HG03159 (cell line): ENCODE measurements around the gene MED12L.

Experiments used
- ATAC-seq: cut with Tn5 transposase; IDR thresholded peaks from one replicate; pipeline ENCODE4 v1.9.1; 2021; ENCODE audit warnings: mild to moderate bottlenecking, moderate library complexity; ENCODE audit not compliant: unreplicated experiment

Gene MED12L

DNA sequence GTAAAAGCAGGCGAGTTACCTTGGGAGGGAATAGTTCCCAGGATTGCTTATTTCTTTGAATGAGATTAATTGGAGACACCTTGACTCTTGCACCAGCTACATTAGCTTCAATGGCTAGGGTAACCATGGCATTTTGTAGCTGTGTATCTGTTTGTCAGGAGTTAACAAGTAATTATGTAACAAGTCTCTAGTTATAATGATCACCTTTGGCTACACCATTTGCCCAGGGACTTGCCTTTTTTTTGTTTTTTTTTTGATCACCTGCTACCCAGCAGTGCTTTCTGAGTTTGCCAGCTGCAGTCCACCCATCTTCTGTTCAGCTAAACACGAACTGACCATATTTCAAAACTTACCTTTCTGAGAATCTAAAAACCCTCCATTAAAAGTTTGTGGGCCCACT is 2.2 kb downstream of the MED12L start:
- no peak for ATAC-seq

DNA sequence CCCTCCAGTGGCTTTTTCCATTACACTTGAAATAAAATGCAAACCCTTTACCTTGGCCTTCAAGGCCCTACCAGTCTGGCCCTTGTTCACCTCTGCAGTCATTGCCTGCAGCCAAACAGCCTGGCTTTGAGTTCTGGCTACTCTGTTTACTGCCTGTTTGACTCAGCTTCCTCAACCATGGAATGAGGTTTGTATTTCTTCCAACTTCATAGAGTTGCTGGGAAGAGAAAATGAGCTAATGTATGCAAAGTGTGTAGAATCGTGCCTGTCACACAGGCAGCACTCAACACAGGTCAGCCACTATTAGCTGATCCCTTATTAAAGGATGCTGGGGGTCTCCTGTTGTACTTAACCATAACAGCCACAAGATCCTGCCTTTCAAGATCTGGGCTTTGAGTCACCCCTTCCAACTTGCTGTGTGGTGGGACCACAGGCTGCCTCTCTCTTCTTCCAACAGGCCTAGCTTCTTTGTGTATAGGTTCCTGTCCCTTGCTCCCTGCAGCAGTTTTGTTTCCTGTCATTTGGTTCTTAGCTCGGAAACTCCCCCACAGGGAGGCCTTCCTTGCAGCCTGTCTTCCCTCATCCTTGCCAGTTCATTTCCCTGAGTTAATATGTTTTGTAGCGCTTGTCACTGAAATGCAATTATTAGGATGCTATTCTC is 6.4 kb downstream of the MED12L start:
- ATAC-seq, result no peak

DNA sequence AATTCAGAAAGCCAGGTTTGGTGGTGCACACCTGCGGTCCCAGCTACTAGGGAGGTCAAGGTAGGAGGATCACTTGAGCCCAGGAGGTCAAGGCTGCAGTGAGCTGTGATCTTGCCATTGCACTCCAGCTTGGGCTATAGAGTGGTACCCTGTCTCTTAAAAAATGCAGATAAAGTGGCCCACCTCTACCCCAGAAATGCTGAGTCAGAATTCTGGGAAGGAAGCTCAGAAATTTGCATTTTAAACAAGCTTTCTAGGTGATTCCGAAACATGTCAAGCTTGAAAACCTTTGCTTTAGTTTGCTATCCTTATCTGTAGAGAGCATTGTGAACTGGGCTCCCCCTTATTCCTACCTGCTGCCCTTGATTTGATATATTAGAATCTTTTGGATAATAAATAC is 7.7 kb downstream of the MED12L start:
- ATAC-seq, result no peak

DNA sequence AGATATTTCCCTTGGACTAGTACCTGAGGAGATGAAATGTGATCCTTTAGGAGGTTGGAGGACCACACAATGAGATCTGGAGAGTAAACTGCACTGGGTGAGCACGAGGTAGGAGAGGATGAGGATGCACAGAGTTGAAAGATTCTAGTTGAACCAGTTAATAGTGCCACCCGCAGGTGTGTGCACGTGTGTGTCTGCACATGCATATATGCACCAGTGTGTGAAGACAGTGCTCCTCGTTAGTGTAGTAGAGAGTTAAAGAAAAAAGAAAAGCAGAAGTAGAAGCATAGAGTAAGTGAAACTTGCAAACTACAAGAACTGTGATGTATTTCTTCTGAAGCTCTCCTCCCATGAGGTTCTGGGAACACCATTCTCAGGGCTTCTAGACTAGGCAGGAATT is 8.4 kb downstream of the MED12L start:
- no peak for ATAC-seq

- ATAC-seq, result no peak
Observed at GRCh38 chr3:151096716-151097115, 11.3 kb downstream of the MED12L start.

GRCh38 chr3:151100076-151100475 is 14.6 kb downstream of the MED12L start:
- no peak for ATAC-seq

GRCh38 chr3:151101270-151101969 is 16.0 kb downstream of the MED12L start:
- ATAC-seq, result no peak

- ATAC-seq, result no peak
Observed at GRCh38 chr3:151106311-151106710, 20.8 kb downstream of the MED12L start.

DNA sequence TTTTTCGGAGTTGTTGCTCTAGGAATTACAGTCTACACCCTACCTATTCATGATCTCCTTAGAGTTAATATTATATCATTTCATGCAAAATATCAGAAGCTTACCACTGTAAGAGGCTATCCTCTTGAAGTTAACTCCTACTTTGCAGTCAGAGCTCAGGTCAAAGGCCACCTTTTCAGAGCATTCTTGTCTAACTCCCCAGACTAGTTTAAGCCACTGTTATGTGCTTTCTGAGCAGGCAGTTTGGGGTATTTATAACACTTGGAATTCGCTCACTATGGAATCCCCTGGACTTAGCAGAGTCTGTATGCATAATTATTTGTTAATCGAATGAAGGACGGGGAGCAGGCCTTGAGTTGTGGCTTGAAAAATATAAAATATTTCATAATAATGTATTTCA is 21.7 kb downstream of the MED12L start:
- ATAC-seq, result no peak

DNA sequence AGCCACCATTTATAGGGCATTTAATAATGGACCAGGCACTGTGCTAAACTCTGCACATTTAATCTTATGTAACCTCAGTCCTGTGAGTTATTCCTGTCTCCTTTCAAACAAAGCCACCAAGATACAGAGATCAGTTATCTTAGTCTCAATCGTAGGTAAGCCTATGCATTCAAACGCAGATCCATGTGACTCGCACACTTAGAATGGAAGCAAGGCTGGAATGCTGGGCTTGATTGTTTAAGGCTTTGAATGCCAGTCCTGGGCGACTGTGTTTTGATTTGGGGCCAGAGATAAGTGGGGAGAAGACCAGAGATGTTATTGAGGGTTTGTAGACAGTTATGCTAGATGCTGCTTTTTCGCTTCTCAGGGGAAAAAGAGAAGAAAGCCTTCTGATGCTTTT is 22.2 kb downstream of the MED12L start:
- no peak for ATAC-seq

GRCh38 chr3:151109286-151109800 is 23.9 kb downstream of the MED12L start:
- ATAC-seq, result no peak

DNA sequence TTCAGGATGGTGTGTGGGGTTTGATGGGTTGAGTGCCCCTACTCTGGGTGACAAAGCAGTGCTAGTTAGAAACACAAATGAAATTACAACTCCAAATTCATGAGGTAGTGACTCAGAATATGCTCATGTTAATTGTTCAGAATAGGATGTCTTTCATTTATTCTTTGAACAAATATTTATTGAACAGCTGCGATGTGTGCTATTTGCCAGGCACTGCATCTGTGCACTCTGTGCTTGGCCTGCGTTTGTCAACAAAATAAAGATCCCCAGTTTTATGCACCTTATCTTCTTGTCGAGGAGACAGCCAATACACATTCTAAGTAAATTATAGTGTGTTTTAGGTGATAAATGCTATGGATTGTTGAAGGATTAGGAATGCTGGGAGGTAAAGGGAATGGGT is 27.3 kb downstream of the MED12L start:
- ATAC-seq, result no peak

DNA sequence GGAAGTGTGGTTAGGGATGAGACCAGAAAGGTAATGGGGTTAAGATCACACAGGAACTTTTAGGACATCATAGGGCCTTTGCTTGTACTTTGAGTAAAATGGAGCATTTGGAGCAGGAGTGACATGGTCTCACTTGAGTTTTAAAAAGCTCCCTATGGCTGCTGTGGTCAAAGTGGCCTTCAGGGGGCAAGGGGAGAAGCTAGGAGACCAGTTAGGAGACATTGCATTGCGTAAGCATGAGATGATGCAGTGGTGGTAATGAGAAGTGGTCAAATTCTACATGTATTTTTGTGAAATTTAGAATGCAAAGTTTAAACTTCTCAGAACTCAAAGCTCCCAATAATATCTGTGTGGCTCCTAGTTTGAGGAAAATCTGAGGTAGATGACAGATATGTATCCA is 27.9 kb downstream of the MED12L start:
- no peak for ATAC-seq

DNA sequence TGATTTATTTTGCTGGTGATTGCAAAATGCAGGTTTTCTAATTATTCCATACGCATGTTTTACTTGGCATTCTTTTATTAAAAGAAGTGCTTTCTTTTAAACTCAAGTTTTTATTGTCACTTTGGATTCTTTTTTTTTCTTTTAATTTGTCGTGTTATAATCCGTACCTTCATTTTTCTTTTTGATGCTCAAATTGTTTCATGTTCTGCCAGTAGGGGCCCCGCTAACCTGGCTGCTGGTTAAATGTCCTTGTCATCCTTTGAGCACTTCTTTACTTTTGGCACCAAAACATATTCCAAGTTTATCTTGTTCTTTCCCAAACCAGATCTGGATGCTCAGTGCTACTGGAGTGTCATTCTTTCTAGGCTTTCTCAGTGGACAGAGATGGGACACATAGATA is 31.6 kb downstream of the MED12L start:
- no peak for ATAC-seq

GRCh38 chr3:151119188-151119587 is 33.7 kb downstream of the MED12L start:
- no peak for ATAC-seq

GRCh38 chr3:151120409-151120808 is 34.9 kb downstream of the MED12L start:
- no peak for ATAC-seq

- no peak for ATAC-seq
Observed at GRCh38 chr3:151121016-151121415, 35.6 kb downstream of the MED12L start.

- ATAC-seq, result no peak
Observed at GRCh38 chr3:151123827-151124226, 38.4 kb downstream of the MED12L start.

DNA sequence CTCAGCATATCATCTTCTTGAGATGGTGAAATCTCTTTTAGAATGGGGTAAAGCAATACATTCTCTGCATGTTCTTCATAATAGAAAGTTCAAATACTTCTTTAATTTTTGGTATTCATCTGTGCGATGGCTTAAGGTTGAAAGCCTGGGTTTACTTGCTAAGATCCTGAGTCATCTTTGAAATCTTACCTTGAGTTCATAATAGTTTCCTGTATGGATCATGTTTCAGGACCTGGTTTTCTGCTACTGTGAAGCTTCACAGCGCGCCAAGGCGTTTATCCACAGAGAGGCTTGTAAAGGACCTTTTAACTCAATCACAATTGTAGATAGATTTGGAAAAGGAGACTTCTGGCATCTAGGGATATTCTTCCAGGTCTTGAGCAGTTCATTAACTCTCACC is 39.0 kb downstream of the MED12L start:
- no peak for ATAC-seq

- ATAC-seq, result no peak
Observed at GRCh38 chr3:151130428-151130827, 45.0 kb downstream of the MED12L start.

DNA sequence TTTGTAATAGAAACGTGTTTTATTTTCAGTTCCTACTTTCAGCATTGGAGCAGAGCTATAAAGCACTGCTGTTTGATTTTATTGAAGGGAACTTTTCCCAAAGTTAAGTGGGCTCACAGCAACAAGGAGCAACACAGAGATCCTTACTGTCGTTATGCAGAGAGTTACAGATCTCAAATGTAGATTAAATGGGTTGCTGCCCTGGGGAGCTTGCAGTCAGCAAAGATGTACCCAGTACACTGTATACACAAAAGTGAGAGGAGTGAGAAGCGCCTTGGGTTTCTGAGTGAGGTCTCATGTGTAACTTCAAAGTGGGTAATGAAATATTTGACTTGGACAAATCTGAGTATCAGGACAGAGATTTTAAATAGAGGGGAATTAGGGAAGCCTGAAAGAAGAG is 47.7 kb downstream of the MED12L start:
- ATAC-seq, result no peak

DNA sequence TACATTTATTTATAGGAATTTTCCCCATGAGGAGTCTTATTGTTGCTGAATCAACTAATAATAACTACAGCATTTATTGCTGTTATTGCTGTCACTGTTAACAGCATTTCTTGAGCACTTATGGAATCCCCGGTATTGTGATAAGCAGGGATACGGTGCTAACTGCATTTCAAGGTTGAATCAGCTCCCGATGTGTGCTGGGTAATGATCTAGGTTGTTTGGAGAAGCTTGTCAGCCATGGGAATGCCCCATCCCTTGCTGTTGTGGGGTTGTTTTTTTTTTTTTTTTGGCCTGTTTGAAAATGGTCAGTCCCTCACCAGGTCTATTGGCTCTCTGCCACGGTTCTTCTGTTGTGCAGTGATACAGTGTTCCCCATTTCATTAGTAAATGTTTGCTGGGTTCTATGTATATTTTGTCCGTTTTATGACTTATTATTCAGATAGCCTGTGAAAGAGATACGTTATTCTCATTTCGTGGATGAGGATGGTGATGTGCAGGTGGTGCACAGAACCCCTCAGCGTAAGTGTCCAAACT is 48.5 kb downstream of the MED12L start:
- ATAC-seq, result no peak
